A673 (cell line): ENCODE measurements around the gene PKIB. TPM values are rescaled to one million over a fixed set of nuclear protein-coding genes. Genes with fewer than 3 reads are reported as not detected.
A peak's percentile ranks its signal among the peaks of the same experiment; 100 is the strongest.

Experiments
- BruUV-seq: library from RNA; stranded (reverse); fragments of 400-500 nt; replicated peaks from 2 replicates; lab custom pipeline; 2021; lab: Mats Ljungman, UMichigan
- CTCF ChIA-PET: fragments of 300-600 bp; sonication (Branson Sonifier 250); formaldehyde crosslinking; loops from one replicate; lab custom pipeline; 2022; ENCODE audit warnings: antibody characterized with exemption; lab: Charles Lee
- POLR2A ChIA-PET: fragments of 300-600 bp; sonication (Branson Sonifier 250); formaldehyde crosslinking; loops from one replicate; lab custom pipeline; 2022; ENCODE audit warnings: antibody characterized with exemption; ENCODE audit not compliant: low non-redundant PET; lab: Charles Lee
- DNase-seq: peaks from one replicate; pipeline ENCODE4 v3.0.0-alpha.2; 2015; ENCODE audit warnings: low spot score
- H3K27ac ChIP-seq: fragments of 200-600 bp; sonication (generic); 2 replicates; pipeline ENCODE4 v1.5.1; 2016; ENCODE audit warnings: mixed run types, low read depth, mild to moderate bottlenecking, mixed read lengths, antibody characterized with exemption, low read length; ENCODE audit not compliant: poor library complexity, severe bottlenecking
- H3K27me3 ChIP-seq: fragments of 200-600 bp; sonication (generic); replicated peaks from 2 replicates; pipeline ENCODE4 v1.6.1; 2017; ENCODE audit warnings: mixed run types, low read depth, mild to moderate bottlenecking, mixed read lengths, antibody characterized with exemption, low read length; ENCODE audit not compliant: insufficient read depth, poor library complexity
- H3K36me3 ChIP-seq: fragments of 200-600 bp; sonication (generic); 2 replicates; pipeline ENCODE4 v1.6.1; 2016; ENCODE audit warnings: mixed run types, mild to moderate bottlenecking, mixed read lengths, antibody characterized with exemption, low read length; ENCODE audit not compliant: insufficient read depth, poor library complexity, severe bottlenecking
- H3K4me1 ChIP-seq: fragments of 200-600 bp; sonication (generic); 2 replicates; pipeline ENCODE4 v1.6.1; 2017; ENCODE audit warnings: mixed run types, mild to moderate bottlenecking, mixed read lengths, antibody characterized with exemption, low read length; ENCODE audit not compliant: insufficient read depth, poor library complexity, severe bottlenecking
- H3K4me3 ChIP-seq: fragments of 200-600 bp; sonication (generic); 2 replicates; pipeline ENCODE4 v1.5.1; 2016; ENCODE audit warnings: low read depth, mixed run types, mild to moderate bottlenecking, mixed read lengths, low read length; ENCODE audit not compliant: poor library complexity, severe bottlenecking
- H3K9me3 ChIP-seq: fragments of 200-600 bp; sonication (generic); 2 replicates; pipeline ENCODE4 v1.6.1; 2016; ENCODE audit warnings: mixed run types, low read depth, mild to moderate bottlenecking, mixed read lengths, antibody characterized with exemption, low read length; ENCODE audit not compliant: poor library complexity, severe bottlenecking
- CTCF ChIP-seq: fragments of 300-800, 200-600 bp; sonication (generic); conservative IDR thresholded peaks from 2 replicates; pipeline ENCODE4 v1.5.1; 2017; ENCODE audit warnings: low read depth, mild to moderate bottlenecking, antibody characterized with exemption, low read length, moderate library complexity, mixed read lengths
- EZH2 ChIP-seq: fragments of 200-600 bp; sonication (generic); IDR thresholded peaks from 2 replicates; pipeline ENCODE4 v1.6.1; 2017; ENCODE audit warnings: borderline replicate concordance, low read depth, mild to moderate bottlenecking, mixed read lengths, antibody characterized with exemption, low read length; ENCODE audit not compliant: poor library complexity, severe bottlenecking
- intact Hi-C: fragments of 100-400 bp; cut with micrococcal nuclease; formaldehyde crosslinking; loops from one replicate; pipeline ENCODE4 v1.10.0; 2022; ENCODE audit not compliant: unreplicated experiment
- total RNA-seq: library from RNA; stranded (reverse); gene quantifications from 2 replicates; pipeline ENCODE4 v1.2.3, GENCODE V29; 2021

Gene PKIB
- total RNA-seq, 1 experiment from 2014 or later = 11.5 TPM

- H3K27me3 ChIP-seq = no peaks in the 10 kb centered on the region
- BruUV-seq = no TSS peak
- TF ChIP-seq CTCF (no peak), EZH2 (no peak)
- POLR2A ChIA-PET = no interaction called here
- H3K36me3 ChIP-seq = no peaks in the 10 kb centered on the region
- no peaks in the 10 kb centered on the region for H3K4me1 ChIP-seq
- CTCF ChIA-PET = interaction anchor here (0.6 kb wide), 1 partner anchor 203 kb away, joined by 3 read pairs; no protein-coding TSS in a partner anchor
- intact Hi-C loops = no loop called here
- H3K27ac ChIP-seq = no peak overlapping the region
- no peaks in the 10 kb centered on the region for H3K9me3 ChIP-seq
- no peak overlapping the region for H3K4me3 ChIP-seq
- no peak for DNase-seq
Measured at GRCh38 chr6:122694602-122695001, 84.4 kb downstream of the PKIB start.

GRCh38 chr6:122695188-122695587, 85.0 kb downstream of the PKIB start:
- H3K27ac ChIP-seq = no peak overlapping the region
- intact Hi-C loops = no loop called here
- no peaks in the 10 kb centered on the region for H3K4me1 ChIP-seq
- DNase-seq = no peak
- H3K36me3 ChIP-seq = no peaks in the 10 kb centered on the region
- no TSS peak for BruUV-seq
- H3K9me3 ChIP-seq = no peaks in the 10 kb centered on the region
- ChIA-PET POLR2A (no interaction called here), CTCF (no interaction called here)
- no peaks in the 10 kb centered on the region for H3K27me3 ChIP-seq
- H3K4me3 ChIP-seq = no peak overlapping the region
- TF ChIP-seq EZH2 = no peak

- TF ChIP-seq EZH2 = no peak
- no peak for TF ChIP-seq CTCF
- H3K9me3 ChIP-seq = no peaks in the 10 kb centered on the region
- H3K4me3 ChIP-seq = no peak overlapping the region
- H3K4me1 ChIP-seq = no peaks in the 10 kb centered on the region
- peak; percentile 66 for DNase-seq
- H3K27me3 ChIP-seq = no peaks in the 10 kb centered on the region
- no peaks in the 10 kb centered on the region for H3K36me3 ChIP-seq
- ChIA-PET POLR2A (no interaction called here), CTCF (no interaction called here)
- BruUV-seq = no TSS peak
- H3K27ac ChIP-seq = no peak overlapping the region
- intact Hi-C loops = no loop called here
Measured at GRCh38 chr6:122696079-122696478, 85.9 kb downstream of the PKIB start.

GRCh38 chr6:122696853-122697252, 86.6 kb downstream of the PKIB start:
- no TSS peak for BruUV-seq
- intact Hi-C loops = no loop called here
- ChIA-PET CTCF (no interaction called here), POLR2A (no interaction called here)
- Histone ChIP-seq H3K9me3 (no peaks in the 10 kb centered on the region), H3K27me3 (no peaks in the 10 kb centered on the region), H3K27ac (no peak overlapping the region), H3K36me3 (no peaks in the 10 kb centered on the region), H3K4me3 (no peak overlapping the region), H3K4me1 (no peaks in the 10 kb centered on the region)
- no peak for TF ChIP-seq EZH2
- TF ChIP-seq CTCF = no peak
- DNase-seq = no peak
